ENCODE data around the gene RSPO3. TPM values are rescaled to one million over a fixed set of nuclear protein-coding genes. Genes with fewer than 3 reads are reported as not detected.

RSPO3 gene
- total RNA-seq, 4 donors from 2014 or later: 1.9 to 10.7 (median 4.0) TPM

DNA sequence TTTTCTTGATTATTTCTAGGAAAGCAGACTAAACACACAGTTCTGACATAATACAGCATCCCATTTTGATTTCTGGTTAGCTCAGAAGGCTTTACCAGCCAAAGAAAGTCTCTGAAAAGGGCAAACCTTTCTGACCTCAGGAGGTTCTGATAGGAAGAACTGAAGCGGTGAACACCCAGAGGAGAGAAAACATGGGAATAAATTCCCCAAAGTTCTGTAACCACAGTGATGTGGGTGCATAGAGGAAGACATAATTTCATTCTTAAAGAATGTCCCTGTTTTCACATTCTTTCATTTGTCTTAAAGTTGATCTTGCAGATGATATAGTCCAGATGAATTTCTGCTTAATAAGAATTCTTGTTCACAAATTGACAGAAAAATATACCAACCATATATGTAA lies 60.3 kb downstream of the RSPO3 start:
- no peak overlapping the region for H3K4me3 ChIP-seq
- no peaks in the 10 kb centered on the region for H3K36me3 ChIP-seq
- no peaks in the 10 kb centered on the region for H3K4me1 ChIP-seq
- no peaks in the 10 kb centered on the region for H3K27me3 ChIP-seq
- TF ChIP-seq, protein P1, sequence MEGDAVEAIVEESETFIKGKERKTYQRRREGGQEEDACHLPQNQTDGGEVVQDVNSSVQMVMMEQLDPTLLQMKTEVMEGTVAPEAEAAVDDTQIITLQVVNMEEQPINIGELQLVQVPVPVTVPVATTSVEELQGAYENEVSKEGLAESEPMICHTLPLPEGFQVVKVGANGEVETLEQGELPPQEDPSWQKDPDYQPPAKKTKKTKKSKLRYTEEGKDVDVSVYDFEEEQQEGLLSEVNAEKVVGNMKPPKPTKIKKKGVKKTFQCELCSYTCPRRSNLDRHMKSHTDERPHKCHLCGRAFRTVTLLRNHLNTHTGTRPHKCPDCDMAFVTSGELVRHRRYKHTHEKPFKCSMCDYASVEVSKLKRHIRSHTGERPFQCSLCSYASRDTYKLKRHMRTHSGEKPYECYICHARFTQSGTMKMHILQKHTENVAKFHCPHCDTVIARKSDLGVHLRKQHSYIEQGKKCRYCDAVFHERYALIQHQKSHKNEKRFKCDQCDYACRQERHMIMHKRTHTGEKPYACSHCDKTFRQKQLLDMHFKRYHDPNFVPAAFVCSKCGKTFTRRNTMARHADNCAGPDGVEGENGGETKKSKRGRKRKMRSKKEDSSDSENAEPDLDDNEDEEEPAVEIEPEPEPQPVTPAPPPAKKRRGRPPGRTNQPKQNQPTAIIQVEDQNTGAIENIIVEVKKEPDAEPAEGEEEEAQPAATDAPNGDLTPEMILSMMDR (IDR thresholded peaks at IDR 0.05): no peak
- TF ChIP-seq POLR2A (IDR thresholded peaks at IDR 0.05): no peak
- DNase-seq: no peak
- H3K27ac ChIP-seq: no peak overlapping the region
- H3K9me3 ChIP-seq: no peaks in the 10 kb centered on the region

DNA sequence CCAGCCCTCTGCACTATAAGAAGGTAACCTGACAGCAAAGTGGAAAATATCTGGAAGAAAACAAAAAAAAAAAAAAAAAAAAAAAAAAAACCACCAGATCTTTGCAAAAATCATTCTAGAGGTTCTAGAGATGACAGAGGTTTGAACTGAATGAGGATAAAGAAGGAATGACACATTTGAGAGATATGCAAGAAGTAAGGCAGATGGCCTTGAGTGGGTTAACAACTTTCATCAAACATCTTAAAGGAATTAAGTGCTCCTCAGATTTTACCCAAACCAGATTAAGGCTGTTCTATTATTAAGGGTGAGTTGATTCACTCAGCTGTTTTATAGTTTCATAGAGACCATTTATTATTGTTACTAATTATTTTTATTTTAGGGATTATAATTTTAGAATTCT lies 62.0 kb downstream of the RSPO3 start:
- no peak overlapping the region for H3K27ac ChIP-seq
- no peak overlapping the region for H3K4me3 ChIP-seq
- no peaks in the 10 kb centered on the region for H3K36me3 ChIP-seq
- TF ChIP-seq, protein P1 (IDR thresholded peaks at IDR 0.05): no peak
- TF ChIP-seq POLR2A (IDR thresholded peaks at IDR 0.05): no peak
- H3K4me1 ChIP-seq: no peaks in the 10 kb centered on the region
- no peaks in the 10 kb centered on the region for H3K9me3 ChIP-seq
- no peaks in the 10 kb centered on the region for H3K27me3 ChIP-seq
- DNase-seq: no peak

DNA sequence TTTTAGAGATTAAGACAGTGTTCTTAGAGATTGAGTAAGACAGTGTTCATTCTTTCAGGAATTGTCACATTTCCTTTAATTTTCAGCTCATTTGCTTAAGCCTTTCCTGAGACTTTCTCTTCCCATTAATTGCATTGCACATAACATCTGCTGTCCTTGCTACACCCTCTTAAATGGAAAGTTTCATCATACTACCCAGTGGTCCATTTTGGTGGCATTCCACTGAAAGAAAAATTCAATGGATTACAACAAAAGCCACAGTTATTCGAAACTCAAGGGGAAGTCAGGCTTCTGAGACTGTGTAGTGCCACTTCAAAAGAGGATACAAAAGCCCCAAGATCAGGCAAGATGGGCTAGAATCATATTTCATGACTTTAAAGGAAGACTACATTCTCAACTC lies 64.0 kb downstream of the RSPO3 start:
- Histone ChIP-seq H3K36me3 (no peaks in the 10 kb centered on the region), H3K27me3 (no peaks in the 10 kb centered on the region), H3K9me3 (no peaks in the 10 kb centered on the region), H3K4me1 (no peaks in the 10 kb centered on the region), H3K4me3 (no peak overlapping the region), H3K27ac (no peak overlapping the region)
- DNase-seq: no peak
- TF ChIP-seq POLR2A (IDR thresholded peaks at IDR 0.05): no peak
- TF ChIP-seq, protein P1 (IDR thresholded peaks at IDR 0.05): no peak

DNA sequence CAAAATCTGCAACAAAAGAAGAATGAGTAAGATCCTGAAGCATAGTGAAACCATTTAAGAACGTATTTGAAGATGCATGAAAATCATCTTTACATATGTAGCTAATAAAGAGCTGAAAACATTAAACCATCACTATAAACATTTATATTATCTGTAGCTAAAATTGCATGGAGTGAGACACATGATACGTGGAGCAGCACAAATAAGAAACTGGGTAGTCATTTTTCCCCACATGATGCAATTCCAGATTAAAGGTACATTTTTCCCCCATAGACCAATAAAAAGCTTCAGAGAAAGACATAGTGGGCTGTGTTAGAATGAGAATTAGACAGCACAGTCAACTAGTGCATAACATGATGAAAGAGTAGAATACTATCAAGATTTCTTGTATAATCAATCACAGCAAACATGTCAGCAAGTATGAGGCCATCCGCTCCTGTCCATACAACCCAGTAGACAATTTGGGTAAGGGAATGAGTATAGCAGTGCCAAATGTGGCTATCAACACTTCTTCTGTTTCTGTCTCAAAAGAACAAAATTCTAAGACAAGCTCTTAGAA lies 67.0 kb downstream of the RSPO3 start:
- Histone ChIP-seq H3K27ac (no peak overlapping the region), H3K27me3 (no peaks in the 10 kb centered on the region), H3K36me3 (no peaks in the 10 kb centered on the region), H3K9me3 (no peaks in the 10 kb centered on the region), H3K4me1 (no peaks in the 10 kb centered on the region), H3K4me3 (no peak overlapping the region)
- TF ChIP-seq POLR2A (IDR thresholded peaks at IDR 0.05): no peak
- TF ChIP-seq, protein P1 (IDR thresholded peaks at IDR 0.05): no peak
- DNase-seq: no peak

DNA sequence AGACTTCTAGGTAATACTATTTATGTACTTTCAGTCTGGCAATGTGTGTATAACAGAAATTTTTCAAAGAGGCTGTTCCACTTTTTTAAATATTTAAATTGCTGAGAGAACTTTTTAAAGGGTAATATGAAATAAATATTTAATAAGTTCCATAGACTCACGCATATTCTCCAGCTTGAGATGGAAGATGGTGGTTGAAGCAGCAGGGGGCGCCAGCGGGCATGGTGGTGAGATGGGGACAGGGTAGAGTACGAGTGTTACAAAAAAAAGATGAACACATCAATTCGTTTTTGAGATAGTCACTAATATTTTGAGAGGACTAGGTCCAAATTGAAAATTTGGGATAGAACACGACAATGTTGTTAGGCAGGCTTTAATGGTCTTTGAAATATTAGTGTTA lies 68.4 kb downstream of the RSPO3 start:
- Histone ChIP-seq H3K36me3 (no peaks in the 10 kb centered on the region), H3K4me3 (no peak overlapping the region), H3K27me3 (no peaks in the 10 kb centered on the region), H3K4me1 (no peaks in the 10 kb centered on the region), H3K27ac (no peak overlapping the region), H3K9me3 (no peaks in the 10 kb centered on the region)
- peak; percentile 34 to 63 (median 59) for DNase-seq
- TF ChIP-seq, protein P1 (IDR thresholded peaks at IDR 0.05): peak in 3 of 6 experiments; percentile 17 to 33 (median 32)
- no peak for TF ChIP-seq POLR2A (IDR thresholded peaks at IDR 0.05)

DNA sequence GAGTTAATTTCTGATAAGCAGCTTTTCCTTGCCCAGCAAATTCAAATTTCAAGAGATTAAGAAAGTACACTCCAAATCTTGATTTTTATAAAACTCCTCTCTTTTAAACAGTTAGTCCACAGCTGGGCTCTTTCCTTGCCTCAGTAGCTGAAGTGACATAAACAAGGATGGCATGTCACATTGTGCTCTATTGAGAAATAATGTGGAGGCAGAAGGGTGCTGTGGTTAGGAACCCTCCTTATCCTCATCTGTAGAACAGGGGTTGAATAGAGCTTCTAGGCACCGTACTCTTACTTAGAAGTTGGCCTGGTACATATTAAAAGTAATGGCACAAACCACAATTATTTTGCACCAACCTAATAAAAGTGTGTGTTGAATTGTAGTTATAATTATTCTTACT lies 70.3 kb downstream of the RSPO3 start:
- no peak for DNase-seq
- H3K4me3 ChIP-seq: no peak overlapping the region
- no peak for TF ChIP-seq POLR2A (IDR thresholded peaks at IDR 0.05)
- TF ChIP-seq, protein P1 (IDR thresholded peaks at IDR 0.05): no peak
- no peak overlapping the region for H3K27ac ChIP-seq
- no peaks in the 10 kb centered on the region for H3K27me3 ChIP-seq
- no peaks in the 10 kb centered on the region for H3K36me3 ChIP-seq
- no peaks in the 10 kb centered on the region for H3K4me1 ChIP-seq
- no peaks in the 10 kb centered on the region for H3K9me3 ChIP-seq

Data from Peyer's patch (tissue), 4 donors.